Mucosa of rectum (tissue), 2 donors: ENCODE data around the gene STK17A.

Experiments used
- H3K27ac ChIP-seq, 2 donors: one replicate each; pipeline ENCODE4 v1.7.0; 2013; ENCODE audit warnings: inconsistent platforms in 2 of 2, low read depth in 2 of 2, low read length in 2 of 2
- H3K27me3 ChIP-seq, 2 donors: one replicate each; pipeline ENCODE4 v1.7.0; 2013; ENCODE audit warnings: low read length in 2 of 2; ENCODE audit not compliant: control insufficient read depth in 2 of 2, insufficient read depth in 2 of 2
- H3K36me3 ChIP-seq, 2 donors: one replicate each; pipeline ENCODE4 v1.7.0; 2013; ENCODE audit warnings: low read length in 2 of 2; ENCODE audit not compliant: control insufficient read depth in 2 of 2, insufficient read depth in 2 of 2
- H3K4me1 ChIP-seq, 2 donors: one replicate each; pipeline ENCODE4 v1.7.0; 2013; ENCODE audit warnings: low read length in 2 of 2, mild to moderate bottlenecking in 1 of 2; ENCODE audit not compliant: control insufficient read depth in 2 of 2, insufficient read depth in 2 of 2
- H3K4me3 ChIP-seq, 2 donors: one replicate each; pipeline ENCODE4 v1.7.0; 2013; ENCODE audit warnings: low read length in 2 of 2
- H3K9ac ChIP-seq, 2 donors: one replicate each; pipeline ENCODE4 v1.7.0; 2013; ENCODE audit warnings: low read length in 2 of 2, low read depth in 1 of 2, mild to moderate bottlenecking in 1 of 2
- H3K9me3 ChIP-seq, 2 donors: one replicate each; pipeline ENCODE4 v1.7.0; 2013; ENCODE audit warnings: low read length in 2 of 2; ENCODE audit not compliant: control insufficient read depth in 2 of 2
- donor health status: healthy.
- donor health status: Normal muscosa, but diverticular disease.

The STK17A gene

DNA sequence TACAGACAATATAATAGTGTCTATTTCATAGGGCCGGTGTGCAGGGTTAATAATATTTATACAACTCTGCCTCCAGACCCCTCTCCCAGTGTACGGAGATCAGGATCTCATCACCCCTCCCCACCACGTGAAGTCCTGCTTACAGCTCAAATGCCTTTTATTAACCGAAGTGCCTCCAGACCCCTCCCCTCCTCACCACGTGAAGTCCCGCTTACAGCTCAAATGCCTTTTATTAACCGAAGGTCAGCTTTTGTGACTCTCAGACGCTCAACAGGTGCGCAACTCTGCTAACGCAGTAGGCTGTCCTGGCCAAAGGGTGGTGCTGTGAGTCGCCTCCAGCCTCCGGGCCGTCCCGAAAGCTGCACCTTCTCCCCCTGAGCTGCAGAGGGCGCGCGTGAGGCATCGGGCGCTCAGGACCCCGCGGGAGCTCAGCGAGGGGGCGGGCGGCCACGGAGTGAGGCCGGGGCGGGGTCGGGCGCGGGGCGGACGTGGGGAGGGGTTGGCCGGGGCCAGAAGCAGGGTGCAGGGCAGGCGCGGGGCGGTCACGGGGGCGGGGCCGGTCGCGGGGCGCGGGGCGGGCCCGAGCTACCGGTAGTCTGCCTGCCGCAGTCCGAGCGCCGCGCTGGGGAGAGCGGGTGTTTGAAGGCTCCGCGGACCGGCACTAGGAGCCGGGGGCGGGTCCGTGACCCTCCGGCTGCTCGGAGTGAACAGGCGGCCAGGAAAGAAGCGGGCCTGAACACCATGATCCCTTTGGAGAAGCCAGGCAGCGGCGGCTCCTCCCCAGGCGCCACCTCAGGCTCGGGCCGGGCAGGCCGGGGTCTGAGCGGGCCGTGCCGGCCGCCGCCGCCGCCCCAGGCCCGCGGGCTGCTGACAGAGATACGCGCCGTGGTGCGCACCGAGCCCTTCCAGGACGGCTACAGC lies at the start of gene STK17A:
Gene STK17A (plus strand): TSS at position 606 of the 921 bp plus-strand sequence. CDS start 136 bp downstream, at position 742.
- Histone ChIP-seq H3K36me3 (no peaks in the 10 kb centered on the region), H3K4me3 (peak within 1 kb of the TSS; percentile 89 to 92), H3K9me3 (no peaks in the 10 kb centered on the region), H3K4me1 (peaks cover 0 to 16% of the 10 kb centered on the region in 2 donors), H3K27ac (peak within 1 kb of the TSS; percentile 91 to 92), H3K9ac (peak within 1 kb of the TSS; percentile 77 to 92), H3K27me3 (no peaks in the 10 kb centered on the region)

DNA sequence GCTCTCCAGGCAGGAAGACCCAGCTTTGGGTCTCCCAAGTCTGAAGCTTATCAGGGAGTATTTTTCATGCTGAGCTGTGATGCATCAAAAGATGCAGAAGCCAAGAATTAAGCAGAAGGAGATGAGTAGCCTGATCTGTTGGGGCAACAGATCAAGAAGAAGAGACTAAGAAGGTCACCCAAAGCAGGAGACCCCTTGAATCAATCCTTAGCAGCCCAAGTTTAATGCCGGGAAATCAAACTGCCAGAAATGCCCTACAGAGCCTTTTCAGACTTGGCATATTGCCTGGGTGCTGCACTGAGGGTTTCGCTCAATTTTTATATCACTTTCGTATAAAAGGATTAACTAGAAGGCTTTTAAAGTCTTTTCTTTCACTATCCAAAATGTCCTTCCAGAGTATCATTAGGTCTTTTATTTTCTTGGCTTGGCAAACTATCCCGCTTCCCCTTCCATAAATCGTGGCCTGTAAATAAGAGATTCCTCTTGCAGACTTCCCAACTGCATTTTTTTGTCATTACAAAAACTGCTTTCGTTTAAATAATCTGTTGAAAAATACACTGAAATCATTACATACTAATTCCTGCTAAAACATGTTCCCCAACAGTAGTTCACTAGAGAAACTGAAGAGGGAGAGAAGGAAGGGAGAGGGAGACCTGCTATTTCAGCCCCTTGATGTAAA lies 49.0 kb upstream of the STK17A start:
- Histone ChIP-seq H3K9me3 (no peaks in the 10 kb centered on the region), H3K4me3 (no peak overlapping the region), H3K36me3 (no peaks in the 10 kb centered on the region), H3K27ac (peak overlapping the region in 1 of 2 donors; percentile 13), H3K4me1 (no peaks in the 10 kb centered on the region), H3K9ac (peak overlapping the region in 1 of 2 donors; percentile 14), H3K27me3 (no peaks in the 10 kb centered on the region)

DNA sequence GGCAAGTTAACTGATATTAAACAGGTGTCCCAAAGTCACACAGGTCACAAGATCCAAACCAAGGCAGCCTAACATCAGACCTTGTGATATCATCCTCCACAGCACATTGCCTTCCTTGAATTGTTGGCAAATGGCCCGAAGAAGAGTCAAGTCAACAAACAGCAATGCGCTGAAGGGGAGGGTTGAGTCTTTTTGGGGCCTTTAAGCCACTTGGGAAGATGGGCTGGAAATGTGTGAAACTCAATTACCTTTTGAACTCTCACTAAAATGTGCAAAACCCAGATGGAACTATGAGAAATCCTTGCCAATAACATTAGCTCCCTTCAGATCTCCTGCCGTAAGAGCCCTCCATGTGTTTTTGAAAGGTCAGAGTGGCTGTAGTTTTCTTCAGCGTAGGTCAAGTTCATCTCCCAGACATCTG lies 47.9 kb upstream of the STK17A start:
- Histone ChIP-seq H3K36me3 (no peaks in the 10 kb centered on the region), H3K9me3 (no peaks in the 10 kb centered on the region), H3K27me3 (no peaks in the 10 kb centered on the region), H3K4me3 (no peak overlapping the region), H3K9ac (no peak overlapping the region), H3K27ac (no peak overlapping the region), H3K4me1 (no peaks in the 10 kb centered on the region)

DNA sequence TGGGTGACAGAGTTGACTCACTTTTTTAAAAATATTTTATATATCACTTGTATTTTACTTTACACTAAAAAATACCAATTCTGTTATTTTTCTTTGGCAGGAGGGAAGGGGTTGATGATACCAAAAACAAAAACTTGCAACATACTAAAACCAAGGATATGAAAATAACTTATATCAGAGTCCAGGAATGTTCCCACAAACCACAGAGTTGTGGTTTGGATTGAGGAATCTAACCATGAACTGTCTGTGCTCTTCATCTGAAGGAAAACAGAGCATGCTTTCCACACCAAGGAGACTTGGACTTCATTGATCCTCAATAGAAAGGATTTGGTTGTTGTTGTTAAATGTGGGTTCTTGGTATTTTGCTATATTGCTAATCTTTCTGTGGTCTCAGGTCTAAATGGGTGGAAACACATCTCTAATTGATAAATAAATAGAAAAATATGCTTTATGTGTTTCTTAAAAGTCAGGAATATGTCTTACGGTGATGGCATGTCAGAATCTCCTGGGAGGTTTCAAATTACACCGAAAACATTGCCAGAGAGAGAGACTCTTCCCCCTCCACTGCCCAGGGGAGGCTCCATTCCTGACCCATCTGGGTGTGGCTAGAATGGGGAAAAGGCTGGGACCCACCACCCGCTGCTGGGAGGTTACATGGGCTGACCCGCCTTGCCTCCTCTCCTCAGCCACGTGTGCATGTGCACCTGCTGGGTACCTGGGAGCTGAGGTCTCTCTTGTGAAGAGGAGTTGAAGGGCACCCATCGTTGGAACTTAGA lies 46.9 kb upstream of the STK17A start:
- Histone ChIP-seq H3K27me3 (no peaks in the 10 kb centered on the region), H3K9me3 (no peaks in the 10 kb centered on the region), H3K27ac (no peak overlapping the region), H3K4me3 (no peak overlapping the region), H3K9ac (no peak overlapping the region), H3K4me1 (no peaks in the 10 kb centered on the region), H3K36me3 (no peaks in the 10 kb centered on the region)

DNA sequence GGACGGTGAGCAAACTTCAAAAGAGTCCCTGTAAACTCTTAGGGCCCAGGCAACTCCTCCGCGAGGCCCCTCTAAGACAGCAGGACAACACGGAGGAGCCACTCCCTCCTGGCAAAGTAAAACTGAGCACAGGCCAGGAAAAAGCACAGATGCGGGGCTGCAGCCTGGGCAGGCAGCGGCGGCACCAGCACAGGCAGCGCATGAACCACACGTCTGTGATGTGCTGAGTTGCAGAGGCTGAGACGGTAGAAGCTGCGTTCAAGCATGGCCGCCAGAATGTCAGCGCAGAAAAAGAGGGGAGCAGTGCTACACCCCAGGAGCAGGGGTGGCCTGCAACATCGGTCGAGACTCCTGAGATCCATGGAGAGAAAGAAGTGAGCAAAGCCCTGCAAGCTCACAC lies 46.1 kb upstream of the STK17A start:
- no peak overlapping the region for H3K9ac ChIP-seq
- no peaks in the 10 kb centered on the region for H3K36me3 ChIP-seq
- H3K27me3 ChIP-seq = no peaks in the 10 kb centered on the region
- no peaks in the 10 kb centered on the region for H3K9me3 ChIP-seq
- no peaks in the 10 kb centered on the region for H3K4me1 ChIP-seq
- H3K4me3 ChIP-seq = no peak overlapping the region
- no peak overlapping the region for H3K27ac ChIP-seq

DNA sequence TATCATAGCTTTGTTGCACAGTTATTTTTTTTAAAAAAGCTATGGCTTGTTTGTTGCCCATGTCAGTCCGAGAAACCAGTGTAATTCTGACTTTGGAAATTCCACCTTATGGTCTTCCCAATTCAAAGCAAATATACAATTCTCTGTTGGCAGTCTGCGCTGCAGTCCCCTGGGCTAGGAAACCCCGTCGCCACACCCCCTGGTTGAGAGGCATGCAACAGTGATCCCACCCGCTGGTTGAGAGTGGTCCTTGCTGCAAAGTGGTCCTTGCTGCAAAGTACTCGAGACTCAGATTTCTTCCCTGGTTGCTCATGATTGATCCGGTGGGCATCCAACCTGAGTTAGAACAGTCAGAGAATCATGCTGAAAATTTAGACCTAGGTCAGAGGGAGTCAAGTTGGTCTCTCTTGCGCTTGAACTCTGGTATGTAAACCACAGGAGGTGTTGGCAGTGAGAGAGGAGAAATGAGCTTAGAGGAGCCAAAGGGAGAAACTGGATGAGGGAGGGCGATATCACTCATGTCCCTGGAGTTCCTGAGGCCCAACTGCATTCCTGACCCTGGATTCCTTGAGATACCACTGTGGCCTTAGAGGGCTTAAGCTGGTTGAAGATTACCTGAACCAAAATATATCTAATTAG lies 45.0 kb upstream of the STK17A start:
- Histone ChIP-seq H3K27ac (no peak overlapping the region), H3K27me3 (no peaks in the 10 kb centered on the region), H3K36me3 (no peaks in the 10 kb centered on the region), H3K4me1 (no peaks in the 10 kb centered on the region), H3K9ac (no peak overlapping the region), H3K4me3 (no peak overlapping the region), H3K9me3 (no peaks in the 10 kb centered on the region)

DNA sequence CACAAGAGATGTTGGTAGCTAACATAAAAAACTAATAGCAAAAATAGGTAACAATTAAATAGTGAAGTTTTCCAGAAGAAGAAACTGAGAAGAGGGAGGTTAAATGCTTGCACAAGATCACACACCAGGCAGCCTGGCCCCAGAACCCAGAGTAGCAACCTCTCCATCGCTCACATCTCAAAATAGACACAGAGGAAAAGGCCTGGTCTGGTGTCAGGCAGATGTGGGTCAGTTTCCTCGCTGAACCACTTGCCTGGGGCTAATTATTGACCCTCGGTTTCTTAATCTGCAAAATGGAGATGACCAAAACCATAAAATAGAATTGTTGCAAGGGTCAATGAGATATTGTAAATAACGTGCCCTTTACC lies 44.5 kb upstream of the STK17A start:
- Histone ChIP-seq H3K9me3 (no peaks in the 10 kb centered on the region), H3K4me3 (no peak overlapping the region), H3K36me3 (no peaks in the 10 kb centered on the region), H3K9ac (no peak overlapping the region), H3K27ac (no peak overlapping the region), H3K27me3 (no peaks in the 10 kb centered on the region), H3K4me1 (no peaks in the 10 kb centered on the region)

DNA sequence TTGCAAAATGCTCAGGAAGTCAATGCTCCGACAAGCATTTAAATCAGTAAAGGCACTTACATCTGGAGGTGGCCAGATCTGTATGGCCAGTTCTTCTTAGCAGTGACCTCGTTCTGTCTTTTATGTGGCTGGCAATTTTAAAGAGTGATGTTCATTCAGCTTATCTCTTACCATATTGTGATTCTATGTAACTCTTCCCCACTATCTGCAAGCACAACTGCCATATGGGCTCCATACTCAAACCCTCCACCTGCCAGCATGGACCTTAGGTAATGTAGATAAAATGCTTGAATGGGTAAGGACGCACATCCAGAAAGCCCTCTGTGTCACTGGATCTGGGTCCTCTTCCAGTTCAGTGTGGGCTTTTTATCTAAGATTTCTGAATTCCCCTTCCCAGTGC lies 42.4 kb upstream of the STK17A start:
- Histone ChIP-seq H3K4me1 (no peaks in the 10 kb centered on the region), H3K36me3 (no peaks in the 10 kb centered on the region), H3K4me3 (no peak overlapping the region), H3K9ac (no peak overlapping the region), H3K9me3 (no peaks in the 10 kb centered on the region), H3K27me3 (no peaks in the 10 kb centered on the region), H3K27ac (no peak overlapping the region)

DNA sequence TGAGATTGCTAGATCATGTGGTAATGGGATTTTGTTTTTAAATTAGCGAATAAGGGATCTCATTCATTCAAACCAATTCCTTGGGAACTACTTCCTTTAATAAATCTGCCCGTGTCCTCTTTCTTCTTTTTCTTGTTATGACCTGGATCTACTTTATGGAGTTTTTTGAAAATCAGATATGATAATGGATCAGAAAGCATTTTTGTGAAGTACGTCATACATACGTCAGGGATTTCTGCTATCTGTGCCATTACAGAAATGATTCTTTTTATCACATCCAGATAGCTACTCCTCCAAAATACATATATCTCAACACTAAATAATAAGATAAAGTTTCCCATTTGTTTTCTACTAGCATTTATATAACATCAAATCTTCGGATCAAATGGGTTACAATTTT lies 40.2 kb upstream of the STK17A start:
- H3K27ac ChIP-seq = no peak overlapping the region
- H3K36me3 ChIP-seq = no peaks in the 10 kb centered on the region

More for the DNA sequence above, 40.2 kb upstream of the STK17A start:
- H3K4me3 ChIP-seq = no peak overlapping the region
- H3K27me3 ChIP-seq = no peaks in the 10 kb centered on the region
- H3K9me3 ChIP-seq = no peaks in the 10 kb centered on the region
- no peaks in the 10 kb centered on the region for H3K4me1 ChIP-seq
- H3K9ac ChIP-seq = no peak overlapping the region
